Smooth muscle cell (in vitro differentiated cells): ENCODE measurements around the gene ELOVL7. TPM values are rescaled to one million over a fixed set of nuclear protein-coding genes. Genes with fewer than 3 reads are reported as not detected.

Experiments
- DNase-seq: peaks from one replicate; lab custom pipeline; 2025; ENCODE audit not compliant: unreplicated experiment; lab: John Stamatoyannopoulos, UW
- H2AFZ ChIP-seq: fragments of 200-600 bp; sonication (generic); 2 replicates; pipeline ENCODE4 v1.6.0; 2016; ENCODE audit warnings: antibody characterized with exemption, low read depth, mild to moderate bottlenecking
- H3F3A ChIP-seq: fragments of 200-600 bp; sonication (generic); 2 replicates; pipeline ENCODE4 v1.6.0; 2017; ENCODE audit warnings: antibody characterized with exemption, low read depth
- H3K27ac ChIP-seq: fragments of 200-600 bp; sonication (generic); 2 replicates; pipeline ENCODE4 v1.5.1; 2016; ENCODE audit warnings: low read depth, mild to moderate bottlenecking
- H3K27me3 ChIP-seq: fragments of 200-600 bp; sonication (generic); 2 replicates; pipeline ENCODE4 v1.6.1; 2016; ENCODE audit warnings: low read depth, mild to moderate bottlenecking
- H3K36me3 ChIP-seq: fragments of 200-600 bp; sonication (generic); 2 replicates; pipeline ENCODE4 v1.5.1; 2016; ENCODE audit warnings: low read depth
- H3K4me1 ChIP-seq: fragments of 200-600 bp; sonication (generic); 2 replicates; pipeline ENCODE4 v1.5.1; 2016; ENCODE audit warnings: low read depth
- H3K4me2 ChIP-seq: fragments of 200-600 bp; sonication (generic); 2 replicates; pipeline ENCODE4 v1.6.0; 2016; ENCODE audit warnings: mild to moderate bottlenecking
- H3K4me3 ChIP-seq: fragments of 200-600 bp; sonication (generic); 2 replicates; pipeline ENCODE4 v1.5.1; 2016; ENCODE audit warnings: mild to moderate bottlenecking
- H3K79me2 ChIP-seq: fragments of 200-600 bp; sonication (generic); 2 replicates; pipeline ENCODE4 v1.6.0; 2016; ENCODE audit warnings: low read depth, mild to moderate bottlenecking
- H3K9ac ChIP-seq: fragments of 200-600 bp; sonication (generic); 2 replicates; pipeline ENCODE4 v1.6.0; 2016; ENCODE audit warnings: low read depth
- H3K9me3 ChIP-seq: fragments of 200-600 bp; sonication (generic); replicated peaks from 2 replicates; pipeline ENCODE4 v1.5.1; 2016; ENCODE audit warnings: low read depth
- H4K20me1 ChIP-seq: fragments of 200-600 bp; sonication (generic); 2 replicates; pipeline ENCODE4 v1.6.0; 2016; ENCODE audit warnings: low read depth
- CTCF ChIP-seq: fragments of 200-600 bp; sonication (generic); IDR thresholded peaks from 2 replicates; pipeline ENCODE4 v1.5.1; 2017; ENCODE audit warnings: borderline replicate concordance, mild to moderate bottlenecking, antibody characterized with exemption; ENCODE audit not compliant: insufficient read depth, poor library complexity, severe bottlenecking
- WGBS: methylation state at CpG from one replicate; pipeline ENCODE4 v1.1.7; 2016; ENCODE audit warnings: low lambda C conversion rate; 5-methylcytosine and 5-hydroxymethylcytosine counted together
- polyA plus RNA-seq: library from polyadenylated mRNA; unstranded; fragments of >200 nt; fragmentation: Nextera tagmentation; extraction: Ambion mirVana; gene quantifications from 2 replicates; pipeline ENCODE4 v1.2.1, GENCODE V29; 2016
- total RNA-seq: library from RNA; depleted of rRNA; stranded (reverse); fragments of >200 nt; gene quantifications from 2 replicates; pipeline ENCODE4 v1.2.3, GENCODE V29; 2014

Gene ELOVL7
- total and polyA plus RNA-seq, 2 experiments from 2014 or later: 1.0 to 5.0 TPM

- Histone ChIP-seq H4K20me1 (no peaks in the 10 kb centered on the region), H3F3A (no peaks in the 10 kb centered on the region), H3K4me2 (no peak overlapping the region), H3K27ac (no peak overlapping the region), H3K9ac (no peak overlapping the region), H3K79me2 (no peaks in the 10 kb centered on the region), H3K27me3 (peaks cover 56% of the 10 kb centered on the region), H2AFZ (no peak overlapping the region), H3K4me1 (no peaks in the 10 kb centered on the region), H3K36me3 (no peaks in the 10 kb centered on the region), H3K4me3 (no peak overlapping the region), H3K9me3 (no peaks in the 10 kb centered on the region)
- 94% methylated on average over 1 of the region's 1 CpG for WGBS
- no peak for DNase-seq
- TF ChIP-seq CTCF: no peak
Observed at GRCh38 chr5:60846298-60846697, 2.2 kb upstream of the ELOVL7 start.

GRCh38 chr5:60843386-60843935, 608 bp downstream of the ELOVL7 start:
- no peak overlapping the region for H3K27ac ChIP-seq
- no peak for DNase-seq

GRCh38 chr5:60842871-60843385, 1.1 kb downstream of the ELOVL7 start:
- Histone ChIP-seq H4K20me1 (no peaks in the 10 kb centered on the region), H3K79me2 (no peaks in the 10 kb centered on the region), H3K27me3 (peaks cover 69% of the 10 kb centered on the region), H2AFZ (peak overlapping the region; percentile 84), H3K27ac (no peak overlapping the region), H3K4me2 (peak overlapping the region; percentile 98), H3F3A (no peaks in the 10 kb centered on the region), H3K36me3 (no peaks in the 10 kb centered on the region), H3K4me1 (no peaks in the 10 kb centered on the region), H3K9me3 (no peaks in the 10 kb centered on the region), H3K4me3 (peak overlapping the region; percentile 92), H3K9ac (no peak overlapping the region)
- DNase-seq: no peak
- TF ChIP-seq CTCF: no peak
- 3% methylated on average over 25 of the region's 26 CpGs for WGBS

More at GRCh38 chr5:60843386-60843935, 608 bp downstream of the ELOVL7 start:
- peak overlapping the region; percentile 84 for H2AFZ ChIP-seq
- peaks cover 69% of the 10 kb centered on the region for H3K27me3 ChIP-seq
- no peaks in the 10 kb centered on the region for H3K79me2 ChIP-seq
- no peaks in the 10 kb centered on the region for H3K4me1 ChIP-seq
- no peak overlapping the region for H3K9ac ChIP-seq
- no peaks in the 10 kb centered on the region for H3K36me3 ChIP-seq
- no peaks in the 10 kb centered on the region for H4K20me1 ChIP-seq
- no peak for TF ChIP-seq CTCF
- no peaks in the 10 kb centered on the region for H3K9me3 ChIP-seq
- peak overlapping the region; percentile 92 for H3K4me3 ChIP-seq
- H3F3A ChIP-seq: no peaks in the 10 kb centered on the region
- WGBS: under 1% methylated on average over 39 of the region's 49 CpGs
- peak overlapping the region; percentile 98 for H3K4me2 ChIP-seq

- Histone ChIP-seq H3K4me2 (no peak overlapping the region), H3K9me3 (no peaks in the 10 kb centered on the region), H2AFZ (no peak overlapping the region), H3K4me1 (no peaks in the 10 kb centered on the region), H3K36me3 (no peaks in the 10 kb centered on the region), H3K4me3 (no peak overlapping the region), H3F3A (no peaks in the 10 kb centered on the region), H3K27ac (no peak overlapping the region), H3K79me2 (no peaks in the 10 kb centered on the region), H4K20me1 (no peaks in the 10 kb centered on the region), H3K9ac (no peak overlapping the region), H3K27me3 (peaks cover 66% of the 10 kb centered on the region)
- 93% methylated on average over 2 of the region's 2 CpGs for WGBS
- DNase-seq: no peak
- no peak for TF ChIP-seq CTCF
Observed at GRCh38 chr5:60841361-60841760, 2.7 kb downstream of the ELOVL7 start.
